ENCODE measurements around the gene WDR33. TPM values are rescaled to one million over a fixed set of nuclear protein-coding genes. Genes with fewer than 3 reads are reported as not detected.

The WDR33 gene
- 60.6 and 70.7 TPM in 2 replicates for total RNA-seq (2014; rRNA removed; shearing (Covaris generic))
- total RNA-seq (2022): 96.6 and 96.9 TPM in 2 replicates
- percentile 96 among the genes with signal in this experiment for Bru-seq, nascent RNA
- percentile 95 among the genes with signal in this experiment for BruChase-seq, experiment 1, labeled RNA remaining after a 6-hour chase
- BruChase-seq, experiment 2, labeled RNA remaining after a 2-hour chase: percentile 96 among the genes with signal in this experiment
- long read RNA-seq, full-length matches to known transcripts: 82 of 250 reads
- long read RNA-seq, partial matches to known transcripts: 38 of 250 reads
- long read RNA-seq, other reads (novel, unspliced or antisense): 130 of 250 reads

DNA sequence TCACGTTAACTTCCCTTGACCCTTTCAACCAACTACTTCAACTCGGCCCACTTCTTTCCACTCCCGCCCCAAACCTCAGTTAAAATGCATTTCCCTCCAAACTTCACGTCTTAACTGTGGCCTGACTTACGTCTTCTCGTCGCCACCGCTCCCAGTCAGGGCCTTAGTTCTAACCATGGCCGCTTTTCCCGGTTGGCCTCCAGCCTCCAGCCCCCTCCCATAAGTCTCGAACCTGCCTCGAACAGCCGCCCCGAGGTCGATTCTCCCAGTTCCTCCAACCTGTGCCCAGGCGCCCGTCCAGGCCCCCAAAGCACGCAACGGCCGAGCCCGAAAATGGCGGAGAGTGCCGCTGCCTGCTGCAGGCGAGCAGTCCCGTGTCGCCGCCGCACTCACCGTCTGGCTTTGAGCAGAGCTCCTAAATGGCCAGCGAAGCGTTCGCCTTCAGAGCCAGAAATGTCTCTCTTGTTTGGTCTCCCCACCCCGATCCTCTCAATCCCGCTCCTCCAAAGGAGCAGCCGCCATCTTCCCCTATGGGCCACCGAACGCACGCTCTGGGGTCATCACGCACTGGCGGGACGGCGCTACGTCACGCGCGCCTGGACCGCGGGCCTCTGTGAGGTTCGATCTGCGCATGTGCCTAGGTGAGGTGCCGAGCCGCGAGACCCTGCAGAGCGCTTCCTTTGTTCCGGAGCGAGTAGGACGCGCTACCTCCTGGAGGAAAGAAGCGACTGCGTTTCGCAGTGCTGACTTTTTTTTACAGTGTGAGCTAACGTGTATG, at the start of gene WDR33:
Gene WDR33 (minus strand): TSS at position 553 of the 778 bp plus-strand sequence. CDS start 40,190 bp downstream, outside the sequence.
- Histone ChIP-seq H3K9me2 (ENCODE audit: insufficient read depth, low read length) (no peaks in the 10 kb centered on the region), H4K20me1 (ENCODE audit: insufficient read depth, low read length) (peaks cover 33% of the 10 kb centered on the region), H3K4me3 (ENCODE audit: low read depth, low read length, poor library complexity, severe bottlenecking) (peak within 1 kb of the TSS; percentile 91), H3K4me1 (ENCODE audit: insufficient read depth, low read length, poor library complexity, severe bottlenecking) (peaks cover 53% of the 10 kb centered on the region), H3K9me3 (ENCODE audit: low read length) (no peaks in the 10 kb centered on the region), H3K79me2 (ENCODE audit: insufficient read depth, low read depth, low read length) (peaks cover 49% of the 10 kb centered on the region), H2AFZ (ENCODE audit: low read length) (peak within 1 kb of the TSS; percentile 58; the same call in 1 of the 2 replicates), H3K36me3 (ENCODE audit: insufficient read depth, low read length) (peaks cover 29% of the 10 kb centered on the region), H3K4me2 (ENCODE audit: low read length) (peak within 1 kb of the TSS; percentile 87), H3K27ac (ENCODE audit: low read depth, low read length, poor library complexity, severe bottlenecking) (peak within 1 kb of the TSS; percentile 84)
- CTCF ChIA-PET (ENCODE audit: unreplicated experiment): interaction anchor here (0.9 to 1.2 kb wide), 2 partner anchors 10 to 62 kb away, joined by 3 read pairs; no protein-coding TSS in a partner anchor
- POLR2A ChIA-PET: interaction anchor here (0.6 to 2.4 kb wide), 8 partner anchors 9 to 62 kb away, joined by 3 to 22 read pairs (median 4); no protein-coding TSS in a partner anchor
- intact Hi-C loops (cut with micrococcal nuclease; ENCODE audit: unreplicated experiment): loop anchor here (2.0 kb wide), 3 partner anchors 20 to 110 kb away; partner anchors contain the start of gene SFT2D3
- BruUV-seq (replicated peaks): no TSS peak
- DNase-seq (ENCODE audit: low spot score): peak; percentile 98
- TF ChIP-seq, protein P1, sequence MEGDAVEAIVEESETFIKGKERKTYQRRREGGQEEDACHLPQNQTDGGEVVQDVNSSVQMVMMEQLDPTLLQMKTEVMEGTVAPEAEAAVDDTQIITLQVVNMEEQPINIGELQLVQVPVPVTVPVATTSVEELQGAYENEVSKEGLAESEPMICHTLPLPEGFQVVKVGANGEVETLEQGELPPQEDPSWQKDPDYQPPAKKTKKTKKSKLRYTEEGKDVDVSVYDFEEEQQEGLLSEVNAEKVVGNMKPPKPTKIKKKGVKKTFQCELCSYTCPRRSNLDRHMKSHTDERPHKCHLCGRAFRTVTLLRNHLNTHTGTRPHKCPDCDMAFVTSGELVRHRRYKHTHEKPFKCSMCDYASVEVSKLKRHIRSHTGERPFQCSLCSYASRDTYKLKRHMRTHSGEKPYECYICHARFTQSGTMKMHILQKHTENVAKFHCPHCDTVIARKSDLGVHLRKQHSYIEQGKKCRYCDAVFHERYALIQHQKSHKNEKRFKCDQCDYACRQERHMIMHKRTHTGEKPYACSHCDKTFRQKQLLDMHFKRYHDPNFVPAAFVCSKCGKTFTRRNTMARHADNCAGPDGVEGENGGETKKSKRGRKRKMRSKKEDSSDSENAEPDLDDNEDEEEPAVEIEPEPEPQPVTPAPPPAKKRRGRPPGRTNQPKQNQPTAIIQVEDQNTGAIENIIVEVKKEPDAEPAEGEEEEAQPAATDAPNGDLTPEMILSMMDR (conservative IDR thresholded peaks at IDR 0.05; ENCODE audit: low read length): peak; percentile 44; the same call in 1 of the 2 replicates
- TF ChIP-seq EZH2phosphoT487 (IDR thresholded peaks at IDR 0.05; ENCODE audit: borderline replicate concordance, low read depth, low read length): no peak

DNA sequence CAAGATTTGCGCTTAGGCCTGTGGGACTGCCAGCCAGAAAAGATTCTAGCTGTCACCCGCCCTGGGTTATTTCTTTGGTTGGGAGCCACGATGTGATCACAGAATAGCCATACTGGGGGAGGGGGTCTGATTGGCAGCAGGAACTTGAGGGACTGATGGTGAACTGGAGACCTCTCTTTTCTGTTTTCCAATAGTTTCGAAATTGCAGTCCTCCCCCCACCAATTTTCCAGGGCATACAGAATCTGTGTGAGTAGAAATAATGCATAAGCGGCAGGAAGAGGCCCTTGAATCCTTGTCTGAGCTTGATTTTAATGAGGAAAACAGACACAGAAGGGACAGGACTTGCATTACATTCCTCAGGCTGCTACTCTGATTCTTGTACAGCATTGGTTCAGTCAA, 49.2 kb upstream of the WDR33 start:
- no TSS peak for BruUV-seq (replicated peaks)
- H2AFZ ChIP-seq (ENCODE audit: low read length): no peak overlapping the region
- DNase-seq (ENCODE audit: low spot score): no peak
- H3K79me2 ChIP-seq (ENCODE audit: insufficient read depth, low read depth, low read length): peaks cover 27% of the 10 kb centered on the region
- TF ChIP-seq, protein P1 (conservative IDR thresholded peaks at IDR 0.05; ENCODE audit: low read length): no peak
- no peak for TF ChIP-seq EZH2phosphoT487 (IDR thresholded peaks at IDR 0.05; ENCODE audit: borderline replicate concordance, low read depth, low read length)
- H3K9me3 ChIP-seq (ENCODE audit: low read length): no peaks in the 10 kb centered on the region
- H3K4me3 ChIP-seq (ENCODE audit: low read depth, low read length, poor library complexity, severe bottlenecking): no peak overlapping the region
- H3K4me2 ChIP-seq (ENCODE audit: low read length): peak overlapping the region; percentile 37
- CTCF ChIA-PET (ENCODE audit: unreplicated experiment): no interaction called here
- peak overlapping the region; percentile 15 for H3K27ac ChIP-seq (ENCODE audit: low read depth, low read length, poor library complexity, severe bottlenecking)
- no peaks in the 10 kb centered on the region for H3K9me2 ChIP-seq (ENCODE audit: insufficient read depth, low read length)
- peaks cover 45% of the 10 kb centered on the region for H3K36me3 ChIP-seq (ENCODE audit: insufficient read depth, low read length)
- intact Hi-C loops (cut with micrococcal nuclease; ENCODE audit: unreplicated experiment): loop anchor here (10.0 kb wide), 1 partner anchor 265 kb away; no protein-coding TSS in a partner anchor
- POLR2A ChIA-PET: interaction anchor here (1.0 kb wide), 1 partner anchor 24 kb away, joined by 4 read pairs; no protein-coding TSS in a partner anchor
- H3K4me1 ChIP-seq (ENCODE audit: insufficient read depth, low read length, poor library complexity, severe bottlenecking): peaks cover 40% of the 10 kb centered on the region
- peaks cover 16% of the 10 kb centered on the region; the same call in 1 of the 2 replicates for H4K20me1 ChIP-seq (ENCODE audit: insufficient read depth, low read length)

Data from OCI-LY7 (cell line).